K562 (cell line): ENCODE measurements around the gene LILRB3. TPM values are rescaled to one million over a fixed set of nuclear protein-coding genes. Genes with fewer than 3 reads are reported as not detected.
A peak's percentile ranks its signal among the peaks of the same experiment; 100 is the strongest.
"Not testable (repeated sequence)": the region's sequence is repeated elsewhere in the genome, so short reads cannot be mapped to it uniquely, and the experiment has no call there.

ENCODE experiments used
- ATAC-seq: fragments of 200-7000 bp; cut with Tn5 transposase; 3 replicates; pipeline ENCODE4 v1.9.1; 2020; ENCODE audit warnings: moderate library complexity
- BruUV-seq: library from RNA; stranded (reverse); fragments of 400-500 nt; replicated peaks from 2 replicates; lab custom pipeline; 2021; lab: Mats Ljungman, UMichigan
- CTCF ChIA-PET: fragments of 300-600 bp; formaldehyde crosslinking; extraction: SDS; loops from one replicate; lab custom pipeline; 2021; ENCODE audit warnings: low intra/inter-chr PET ratio; lab: Yijun Ruan, JAX
- POLR2A ChIA-PET: fragments of 300-600, 350-650 bp; sonication (Branson Sonifier 250); formaldehyde crosslinking; extraction: SDS; loops from one replicate; lab custom pipeline; 2021; ENCODE audit warnings: antibody characterized with exemption, inconsistent platforms; lab: Yijun Ruan, JAX
- DNase-seq, 4 experiments: peaks; one replicate each; pipeline versions ENCODE4 v3.0.0 to v3.0.0-alpha.2; 2011 to 2018; ENCODE audit warnings: low spot score in 3 of 4, mixed read lengths in 3 of 4; ENCODE audit errors: extremely low read depth in 1 of 4
- FAIRE-seq: peaks from 2 replicates; lab custom pipeline; 2011; peaks lifted over from hg19 to GRCh38; lab: Jason Lieb, UNC
- H2AFZ ChIP-seq: 2 replicates; pipeline ENCODE4 v1.6.0; 2011; ENCODE audit warnings: low read depth, low read length, control low read depth, inconsistent platforms
- H3K27ac ChIP-seq: fragments of 200-600 bp; 3 replicates; pipeline ENCODE4 v1.8.0; 2011; ENCODE audit warnings: low read depth, mild to moderate bottlenecking, control low read depth, inconsistent platforms, low read length, moderate library complexity, mixed read lengths; ENCODE audit errors: extremely low read depth
- H3K27me3 ChIP-seq, 2 experiments: fragments of 300-600 bp in 1 of 2; 2 replicates in 1 of 2; 3 replicates in 1 of 2; pipeline versions ENCODE4 v1.6.0 to v1.8.0; 2011; ENCODE audit warnings: inconsistent platforms in 2 of 2, low read length in 2 of 2, mild to moderate bottlenecking in 1 of 2, mixed read lengths in 1 of 2, moderate library complexity in 1 of 2; ENCODE audit not compliant: control insufficient read depth in 2 of 2, insufficient read depth in 2 of 2
- H3K36me3 ChIP-seq: fragments of 300-600 bp; 3 replicates; pipeline ENCODE4 v1.8.0; 2011; ENCODE audit warnings: mild to moderate bottlenecking, low read length, inconsistent platforms; ENCODE audit not compliant: control insufficient read depth, insufficient read depth
- H3K4me1 ChIP-seq, 2 experiments: fragments of 200-600 bp in 1 of 2; replicated peaks in 1 of 2; 2 replicates in 1 of 2; 3 replicates in 1 of 2; pipeline versions ENCODE4 v1.5.1 to v1.8.0; 2011; ENCODE audit warnings: inconsistent platforms in 2 of 2, low read length in 2 of 2, mild to moderate bottlenecking in 1 of 2, mixed read lengths in 1 of 2, moderate library complexity in 1 of 2; ENCODE audit not compliant: control insufficient read depth in 2 of 2, insufficient read depth in 2 of 2
- H3K4me2 ChIP-seq: 2 replicates; pipeline ENCODE4 v1.6.1; 2011; ENCODE audit warnings: low read length, control low read depth, inconsistent platforms, mixed read lengths; ENCODE audit not compliant: insufficient read depth
- H3K4me3 ChIP-seq: fragments of 200-600 bp; sonication (generic), shearing (Covaris generic); 2 replicates; pipeline ENCODE4 v1.5.1; 2016; ENCODE audit warnings: control low read depth, inconsistent platforms
- H3K79me2 ChIP-seq: fragments of 200-600 bp; 3 replicates; pipeline ENCODE4 v1.8.0; 2011; ENCODE audit warnings: low read length, inconsistent platforms; ENCODE audit not compliant: control insufficient read depth, insufficient read depth
- H3K9ac ChIP-seq, 2 experiments: 2 replicates each; pipeline versions ENCODE4 v1.6.0 to v1.6.1; 2011; ENCODE audit warnings: low read depth in 2 of 2, low read length in 2 of 2, control low read depth in 1 of 2, inconsistent platforms in 1 of 2, mild to moderate bottlenecking in 1 of 2, mixed read lengths in 1 of 2; ENCODE audit not compliant: insufficient read depth in 1 of 2
- H3K9me1 ChIP-seq: one replicate; pipeline ENCODE4 v1.6.0; 2011; ENCODE audit warnings: inconsistent platforms, mild to moderate bottlenecking, low read length, moderate library complexity; ENCODE audit not compliant: control insufficient read depth, insufficient read depth
- H3K9me3 ChIP-seq: replicated peaks from 2 replicates; pipeline ENCODE4 v1.5.1; 2011; ENCODE audit warnings: low read depth, low read length, inconsistent platforms; ENCODE audit not compliant: control insufficient read depth, insufficient read depth
- H4K20me1 ChIP-seq: replicated peaks from 2 replicates; pipeline ENCODE4 v1.6.1; 2011; ENCODE audit warnings: low read length, inconsistent platforms, mixed read lengths; ENCODE audit not compliant: control insufficient read depth, insufficient read depth
- E2F8 ChIP-seq: fragments of 450-650 bp; IDR thresholded peaks from 2 replicates; pipeline ENCODE4 v1.7.1; 2018; ENCODE audit warnings: mild to moderate bottlenecking, low read depth; ENCODE audit not compliant: partially characterized antibody
- L3MBTL2 ChIP-seq: fragments of 450-650 bp; IDR thresholded peaks from 2 replicates; pipeline ENCODE4 v1.6.1; 2016; ENCODE audit warnings: mild to moderate bottlenecking, moderate library complexity
- NR3C1 ChIP-seq: sonication (generic); formaldehyde crosslinking; IDR thresholded peaks from 2 replicates; pipeline ENCODE4 v1.8.1; 2022; ENCODE audit warnings: missing genetic modification reagents
- TSHZ1 ChIP-seq: fragments of 250-450 bp; sonication (Bioruptor Pico); IDR thresholded peaks from 2 replicates; pipeline ENCODE4 v1.4.0; 2020; ENCODE audit warnings: mild to moderate bottlenecking, moderate library complexity
- ZNF717 ChIP-seq: fragments of 250-450 bp; sonication (Bioruptor Pico); IDR thresholded peaks from 2 replicates; pipeline ENCODE4 v1.5.0; 2021
- WGBS: fragments of 100-300 bp; shearing (Covaris generic); methylation state at CpG from one replicate; pipeline ENCODE4 v1.1.6; 2016; ENCODE audit warnings: low coverage, mixed read lengths; ENCODE audit not compliant: insufficient coverage; ENCODE audit errors: missing lambda C conversion rate; 5-methylcytosine and 5-hydroxymethylcytosine counted together
- in situ Hi-C: fragments of 300-500 bp; cut with MboI; formaldehyde crosslinking; loops from 4 replicates; pipeline ENCODE4 v1.15.0; 2018; ENCODE audit warnings: inconsistent platforms, mixed read lengths
- intact Hi-C: fragments of 100-400 bp; cut with micrococcal nuclease; formaldehyde crosslinking; loops from 2 replicates; pipeline ENCODE4 v1.14.2; 2022
- polyA plus RNA-seq, 8 experiments: library from polyadenylated mRNA; depleted of rRNA in 4 of 8; stranded (reverse) in 5 of 8; unstranded in 3 of 8; fragments of >200 nt; fragmentation: Nextera tagmentation in 2 of 8; fragmentation: Illumina TruSeq in 1 of 8; extraction: Ambion mirVana in 2 of 8; extraction: Trizol in 1 of 8; gene quantifications; 2 replicates each; pipeline versions ENCODE4 v1.2.1 to v1.2.3, GENCODE V29; 2011 to 2014; ENCODE audit warnings: inconsistent platforms in 1 of 8, missing spikeins in 1 of 8
- total RNA-seq, 7 experiments: library from RNA; depleted of rRNA in 6 of 7; stranded (reverse); fragments of >200 nt in 6 of 7; fragmentation: Illumina TruSeq in 2 of 7; extraction: Trizol in 2 of 7; gene quantifications; 2 replicates each; pipeline versions ENCODE4 v1.2.1 to v1.2.3, GENCODE V29; 2011 to 2021; ENCODE audit warnings: low replicate concordance in 1 of 7

The LILRB3 gene
- total and polyA plus RNA-seq, 9 of the 15 experiments (the other 6 are each of a cell fraction or from before 2014, with no cell fraction given): 0.01 to 0.09 TPM; not detected in 7

GRCh38 chr19:54194463-54194862 lies 28.3 kb downstream of the LILRB3 start:
- WGBS: 91% methylated on average over 12 of the region's 12 CpGs
- H3K36me3 ChIP-seq: peaks cover 40% of the 10 kb centered on the region; the same call in 2 of the 3 replicates
- H3K79me2 ChIP-seq: peaks cover 19% of the 10 kb centered on the region
- H3K27ac ChIP-seq, DNase-seq, H3K9me3 ChIP-seq, BruUV-seq, ATAC-seq, H3K9me1 ChIP-seq, FAIRE-seq, H3K4me3 ChIP-seq, H3K27me3 ChIP-seq, intact Hi-C loops, H3K4me2 ChIP-seq, in situ Hi-C loops, H2AFZ ChIP-seq, H3K9ac ChIP-seq, CTCF ChIA-PET, H4K20me1 ChIP-seq, POLR2A ChIA-PET: not testable (repeated sequence)
- peaks cover 9 to 27% of the 10 kb centered on the region in 2 experiments; a peak in 3 of 5 replicates for H3K4me1 ChIP-seq

GRCh38 chr19:54193011-54193410 lies 29.8 kb downstream of the LILRB3 start:
- DNase-seq (peak in 2 of 4 experiments; percentile 8 to 12), ATAC-seq (no peak), FAIRE-seq (no peak)
- H3K27ac ChIP-seq: no peak overlapping the region
- peak overlapping the region in 1 of 2 experiments; percentile 53; a peak in 2 of 4 replicates for H3K9ac ChIP-seq
- H3K4me3 ChIP-seq: no peak overlapping the region
- ChIA-PET POLR2A (interaction anchor here (2.8 to 7.0 kb wide), 2 partner anchors 8 to 15 kb away, joined by 18 to 206 read pairs; partner anchors contain the start of gene RPS9), CTCF (no interaction called here)
- H2AFZ ChIP-seq: no peak overlapping the region
- TF ChIP-seq NR3C1 (CRISPR knock-in tag) (no peak), L3MBTL2 (no peak), E2F8 (no peak), TSHZ1 (CRISPR knock-in tag) (no peak), ZNF717 (CRISPR knock-in tag) (no peak)
- in situ Hi-C loops: no loop called here
- H3K79me2 ChIP-seq: peaks cover 33% of the 10 kb centered on the region
- WGBS: 88% methylated on average over 11 of the region's 11 CpGs
- no peaks in the 10 kb centered on the region for H3K9me1 ChIP-seq
- H4K20me1 ChIP-seq: no peaks in the 10 kb centered on the region
- no TSS peak for BruUV-seq
- no peak overlapping the region for H3K4me2 ChIP-seq
- no peaks in the 10 kb centered on the region for H3K27me3 ChIP-seq
- intact Hi-C loops: no loop called here
- H3K9me3 ChIP-seq: no peaks in the 10 kb centered on the region
- peaks cover 10 to 34% of the 10 kb centered on the region in 2 experiments; a peak in 4 of 5 replicates for H3K4me1 ChIP-seq
- peaks cover 41% of the 10 kb centered on the region; the same call in 2 of the 3 replicates for H3K36me3 ChIP-seq
